ENCODE results near the gene ERG28. TPM values are rescaled to one million over a fixed set of nuclear protein-coding genes. Genes with fewer than 3 reads are reported as not detected.

ERG28 gene
- total RNA-seq, 1 donor from 2014 or later, result 38.9 TPM

- peaks cover 3% of the 10 kb centered on the region for H3K9me3 Mint-ChIP-seq
- peaks cover 4% of the 10 kb centered on the region for H3K4me1 Mint-ChIP-seq
- H3K36me3 Mint-ChIP-seq (ENCODE audit: low read depth), result peaks cover 25% of the 10 kb centered on the region
- no peak for DNase-seq (ENCODE audit: low read depth, low spot score)
- H3K4me3 Mint-ChIP-seq, result no peak overlapping the region
- no peaks in the 10 kb centered on the region for H3K27me3 Mint-ChIP-seq (ENCODE audit: low read depth)
- H3K27ac Mint-ChIP-seq (ENCODE audit: unreplicated experiment), result no peak overlapping the region
- no peak for TF ChIP-seq CTCF (conservative IDR thresholded peaks at IDR 0.05)
These were observed 12.0 kb upstream of the ERG28 start for GRCh38 chr14:75672605-75673192.

- peaks cover 3% of the 10 kb centered on the region for H3K9me3 Mint-ChIP-seq
- H3K4me3 Mint-ChIP-seq, result no peak overlapping the region
- no peaks in the 10 kb centered on the region for H3K27me3 Mint-ChIP-seq (ENCODE audit: low read depth)
- TF ChIP-seq CTCF (conservative IDR thresholded peaks at IDR 0.05), result no peak
- no peak overlapping the region for H3K27ac Mint-ChIP-seq (ENCODE audit: unreplicated experiment)
- peaks cover 7% of the 10 kb centered on the region for H3K4me1 Mint-ChIP-seq
- H3K36me3 Mint-ChIP-seq (ENCODE audit: low read depth), result peaks cover 13% of the 10 kb centered on the region
- DNase-seq (ENCODE audit: low read depth, low spot score), result no peak
These were observed 6.6 kb upstream of the ERG28 start for GRCh38 chr14:75667099-75667765.

GRCh38 chr14:75662966-75663365, 2.3 kb upstream of the ERG28 start:
- no peak for TF ChIP-seq CTCF (conservative IDR thresholded peaks at IDR 0.05)
- Mint-ChIP-seq H3K27ac (ENCODE audit: unreplicated experiment) (no peak overlapping the region), H3K27me3 (ENCODE audit: low read depth) (no peaks in the 10 kb centered on the region), H3K36me3 (ENCODE audit: low read depth) (no peaks in the 10 kb centered on the region), H3K4me1 (peaks cover 41% of the 10 kb centered on the region), H3K9me3 (no peaks in the 10 kb centered on the region), H3K4me3 (peak overlapping the region; percentile 100)
- no peak for DNase-seq (ENCODE audit: low read depth, low spot score)

GRCh38 chr14:75661499-75661814, 781 bp upstream of the ERG28 start:
- Mint-ChIP-seq H3K4me1 (peaks cover 50% of the 10 kb centered on the region), H3K4me3 (peak overlapping the region; percentile 100), H3K9me3 (no peaks in the 10 kb centered on the region), H3K36me3 (ENCODE audit: low read depth) (no peaks in the 10 kb centered on the region), H3K27me3 (ENCODE audit: low read depth) (no peaks in the 10 kb centered on the region), H3K27ac (ENCODE audit: unreplicated experiment) (peak overlapping the region; percentile 96)
- no peak for TF ChIP-seq CTCF (conservative IDR thresholded peaks at IDR 0.05)
- no peak for DNase-seq (ENCODE audit: low read depth, low spot score)

GRCh38 chr14:75660238-75660629, 442 bp downstream of the ERG28 start:
- peak overlapping the region; percentile 99 for H3K27ac Mint-ChIP-seq (ENCODE audit: unreplicated experiment)
- H3K4me1 Mint-ChIP-seq, result peaks cover 50% of the 10 kb centered on the region
- TF ChIP-seq CTCF (conservative IDR thresholded peaks at IDR 0.05), result no peak
- no peak for DNase-seq (ENCODE audit: low read depth, low spot score)
- no peaks in the 10 kb centered on the region for H3K9me3 Mint-ChIP-seq
- H3K4me3 Mint-ChIP-seq, result peak overlapping the region; percentile 100
- no peaks in the 10 kb centered on the region for H3K27me3 Mint-ChIP-seq (ENCODE audit: low read depth)
- H3K36me3 Mint-ChIP-seq (ENCODE audit: low read depth), result no peaks in the 10 kb centered on the region
